Peyer's patch (tissue), 4 donors: ENCODE data around the gene PSAP.

Source experiments
- CTCF ChIP-seq, 6 experiments: fragments of 450-650 bp in 4 of 6; fragments of 200-600 bp in 2 of 6; sonication (generic) in 1 of 6; IDR thresholded peaks; one replicate each; pipeline ENCODE4 v1.5.1; 2017 to 2019; ENCODE audit warnings: antibody characterized with exemption in 6 of 6, mild to moderate bottlenecking in 3 of 6, moderate library complexity in 1 of 6
- POLR2A ChIP-seq, 2 donors: fragments of 450-650 bp; IDR thresholded peaks; one replicate each; pipeline ENCODE4 v1.5.1; 2017; ENCODE audit warnings: antibody characterized with exemption in 2 of 2, mild to moderate bottlenecking in 2 of 2, moderate library complexity in 2 of 2

- TF ChIP-seq CTCF (IDR thresholded peaks at IDR 0.05) (no peak), POLR2A (IDR thresholded peaks at IDR 0.05) (no peak)
Observed at GRCh38 chr10:71829171-71829570, 21.9 kb downstream of the PSAP start.
